ENCODE measurements around the gene DNAJC6.
"Not testable (repeated sequence)": the region's sequence is repeated elsewhere in the genome, so short reads cannot be mapped to it uniquely, and the experiment has no call there.

The DNAJC6 gene

GRCh38 chr1:65444128-65444640 lies 134.8 kb downstream of the DNAJC6 start:
- DNase-seq (ENCODE audit: insufficient read length, low spot score) (no peak), FAIRE-seq (no peak)
- TF ChIP-seq SPI1 (IDR thresholded peaks at IDR 0.05; ENCODE audit: low read depth, low read length) (no peak), POU2F2 (IDR thresholded peaks at IDR 0.05; ENCODE audit: low read depth, low read length) (no peak), POLR2AphosphoS5 (IDR thresholded peaks at IDR 0.05; ENCODE audit: low read depth, low read length) (no peak), TAF1 (IDR thresholded peaks at IDR 0.05; ENCODE audit: low read depth, low read length) (no peak), POLR2A (IDR thresholded peaks at IDR 0.05; ENCODE audit: low read depth, low read length) (no peak), PAX5 (IDR thresholded peaks at IDR 0.05; ENCODE audit: insufficient read depth, low read length, severe bottlenecking) (no peak)

GRCh38 chr1:65445837-65446236 lies 136.5 kb downstream of the DNAJC6 start:
- TF ChIP-seq POLR2AphosphoS5 (IDR thresholded peaks at IDR 0.05; ENCODE audit: low read depth, low read length), result no peak
- TF ChIP-seq TAF1 (IDR thresholded peaks at IDR 0.05; ENCODE audit: low read depth, low read length), result no peak
- TF ChIP-seq POLR2A (IDR thresholded peaks at IDR 0.05; ENCODE audit: low read depth, low read length), result no peak
- TF ChIP-seq PAX5 (IDR thresholded peaks at IDR 0.05; ENCODE audit: insufficient read depth, low read length, severe bottlenecking), result no peak
- TF ChIP-seq POU2F2 (IDR thresholded peaks at IDR 0.05; ENCODE audit: low read depth, low read length), result no peak
- FAIRE-seq, result no peak
- no peak for DNase-seq (ENCODE audit: insufficient read length, low spot score)

GRCh38 chr1:65449214-65449823 lies 140.0 kb downstream of the DNAJC6 start:
- FAIRE-seq, result no peak
- TF ChIP-seq POU2F2 (IDR thresholded peaks at IDR 0.05; ENCODE audit: low read depth, low read length) (no peak), SPI1 (IDR thresholded peaks at IDR 0.05; ENCODE audit: low read depth, low read length) (no peak), PAX5 (IDR thresholded peaks at IDR 0.05; ENCODE audit: insufficient read depth, low read length, severe bottlenecking) (no peak), POLR2AphosphoS5 (IDR thresholded peaks at IDR 0.05; ENCODE audit: low read depth, low read length) (no peak), POLR2A (IDR thresholded peaks at IDR 0.05; ENCODE audit: low read depth, low read length) (no peak), TAF1 (IDR thresholded peaks at IDR 0.05; ENCODE audit: low read depth, low read length) (no peak)

GRCh38 chr1:65455678-65456077 lies 146.3 kb downstream of the DNAJC6 start:
- FAIRE-seq; DNase-seq (ENCODE audit: insufficient read length, low spot score): not testable (repeated sequence)

More at GRCh38 chr1:65449214-65449823, 140.0 kb downstream of the DNAJC6 start:
- DNase-seq (ENCODE audit: insufficient read length, low spot score), result no peak

GRCh38 chr1:65456481-65456880 lies 147.1 kb downstream of the DNAJC6 start:
- FAIRE-seq, result no peak
- DNase-seq (ENCODE audit: insufficient read length, low spot score), result no peak
- TF ChIP-seq TAF1 (IDR thresholded peaks at IDR 0.05; ENCODE audit: low read depth, low read length), result no peak
- no peak for TF ChIP-seq PAX5 (IDR thresholded peaks at IDR 0.05; ENCODE audit: insufficient read depth, low read length, severe bottlenecking)
- TF ChIP-seq POLR2A (IDR thresholded peaks at IDR 0.05; ENCODE audit: low read depth, low read length), result no peak
- no peak for TF ChIP-seq POU2F2 (IDR thresholded peaks at IDR 0.05; ENCODE audit: low read depth, low read length)
- TF ChIP-seq SPI1 (IDR thresholded peaks at IDR 0.05; ENCODE audit: low read depth, low read length), result no peak
- TF ChIP-seq POLR2AphosphoS5 (IDR thresholded peaks at IDR 0.05; ENCODE audit: low read depth, low read length), result no peak

- TF ChIP-seq POLR2AphosphoS5 (IDR thresholded peaks at IDR 0.05; ENCODE audit: low read depth, low read length), result no peak
- TF ChIP-seq SPI1 (IDR thresholded peaks at IDR 0.05; ENCODE audit: low read depth, low read length), result no peak
- no peak for TF ChIP-seq PAX5 (IDR thresholded peaks at IDR 0.05; ENCODE audit: insufficient read depth, low read length, severe bottlenecking)
- no peak for DNase-seq (ENCODE audit: insufficient read length, low spot score)
- no peak for FAIRE-seq
Observed at GRCh38 chr1:65457868-65458267, 148.5 kb downstream of the DNAJC6 start.

- no peak for FAIRE-seq
- no peak for DNase-seq (ENCODE audit: insufficient read length, low spot score)
- TF ChIP-seq TAF1 (IDR thresholded peaks at IDR 0.05; ENCODE audit: low read depth, low read length) (no peak), PAX5 (IDR thresholded peaks at IDR 0.05; ENCODE audit: insufficient read depth, low read length, severe bottlenecking) (no peak), POLR2AphosphoS5 (IDR thresholded peaks at IDR 0.05; ENCODE audit: low read depth, low read length) (no peak), POU2F2 (IDR thresholded peaks at IDR 0.05; ENCODE audit: low read depth, low read length) (no peak), SPI1 (IDR thresholded peaks at IDR 0.05; ENCODE audit: low read depth, low read length) (no peak), POLR2A (IDR thresholded peaks at IDR 0.05; ENCODE audit: low read depth, low read length) (no peak)
Observed at GRCh38 chr1:65458730-65459396, 149.5 kb downstream of the DNAJC6 start.

GRCh38 chr1:65459397-65459768 lies 150.0 kb downstream of the DNAJC6 start:
- FAIRE-seq (no peak), DNase-seq (ENCODE audit: insufficient read length, low spot score) (peak; percentile 13)
- TF ChIP-seq PAX5 (IDR thresholded peaks at IDR 0.05; ENCODE audit: insufficient read depth, low read length, severe bottlenecking) (no peak), POLR2A (IDR thresholded peaks at IDR 0.05; ENCODE audit: low read depth, low read length) (no peak), TAF1 (IDR thresholded peaks at IDR 0.05; ENCODE audit: low read depth, low read length) (no peak), POU2F2 (IDR thresholded peaks at IDR 0.05; ENCODE audit: low read depth, low read length) (no peak), SPI1 (IDR thresholded peaks at IDR 0.05; ENCODE audit: low read depth, low read length) (peak; percentile 82), POLR2AphosphoS5 (IDR thresholded peaks at IDR 0.05; ENCODE audit: low read depth, low read length) (no peak)
